Colonic mucosa (tissue), 4 donors: Measurements from ENCODE around the gene TNS4. TPM values are rescaled to one million over a fixed set of nuclear protein-coding genes. Genes with fewer than 3 reads are reported as not detected.

Experiments
- DNase-seq: peaks from one replicate; pipeline ENCODE4 v3.0.0-alpha.2; 2020
- H3K27ac ChIP-seq: fragments of 200-600 bp; one replicate; pipeline ENCODE4 v1.8.0; 2021
- H3K27me3 ChIP-seq: fragments of 200-600 bp; one replicate; pipeline ENCODE4 v1.8.0; 2021
- H3K36me3 ChIP-seq: fragments of 200-600 bp; one replicate; pipeline ENCODE4 v1.8.0; 2021
- H3K4me1 ChIP-seq: fragments of 200-600 bp; one replicate; pipeline ENCODE4 v1.8.0; 2021; ENCODE audit warnings: mild to moderate bottlenecking
- H3K4me3 ChIP-seq: fragments of 200-600 bp; one replicate; pipeline ENCODE4 v1.8.0; 2021
- H3K9ac ChIP-seq, 2 donors: one replicate each; pipeline ENCODE4 v1.7.0; 2013; ENCODE audit warnings: control low read depth in 2 of 2, low read depth in 2 of 2, low read length in 2 of 2
- H3K9me3 ChIP-seq: fragments of 200-600 bp; one replicate; pipeline ENCODE4 v1.8.0; 2021
- CTCF ChIP-seq: fragments of 200-600 bp; IDR thresholded peaks from one replicate; pipeline ENCODE4 v1.8.0; 2022; ENCODE audit warnings: antibody characterized with exemption, mild to moderate bottlenecking
- intact Hi-C: fragments of 100-400 bp; cut with DNase I; formaldehyde crosslinking; loops from one replicate; pipeline ENCODE4 v1.14.1; 2022
- total RNA-seq, 2 donors: library from RNA; stranded (reverse); fragmentation: NEBNext Ultra II Directional in 1 of 2; extraction: Animal tissue kit (Norgen Biotek cat#: 25700) in 1 of 2; gene quantifications; one replicate each; pipeline ENCODE4 v1.2.1, GENCODE V29; 2021
- donor health status: healthy.
- donor health status: DM: no; HTN: no; CAD: no.
- donor health status: DM: no; HTN: no; CAD: no.

The TNS4 gene
- total RNA-seq, 2 donors from 2014 or later: 8.8 to 20.4 TPM

GRCh38 chr17:40528692-40529417, 27.4 kb upstream of the TNS4 start:
- no peak overlapping the region for H3K27ac ChIP-seq
- no peak overlapping the region for H3K4me3 ChIP-seq
- no peaks in the 10 kb centered on the region for H3K36me3 ChIP-seq
- no peaks in the 10 kb centered on the region for H3K9me3 ChIP-seq
- TF ChIP-seq CTCF: no peak
- no peak overlapping the region for H3K9ac ChIP-seq
- no peaks in the 10 kb centered on the region for H3K27me3 ChIP-seq
- H3K4me1 ChIP-seq: peaks cover 6% of the 10 kb centered on the region
- no peak for DNase-seq
- intact Hi-C loops: no loop called here

- H3K27ac ChIP-seq: no peak overlapping the region
These were observed 25.2 kb upstream of the TNS4 start for GRCh38 chr17:40526668-40527067.

GRCh38 chr17:40525294-40525693, 23.9 kb upstream of the TNS4 start:
- Histone ChIP-seq H3K36me3 (no peaks in the 10 kb centered on the region), H3K4me1 (no peaks in the 10 kb centered on the region), H3K4me3 (no peak overlapping the region), H3K9me3 (no peaks in the 10 kb centered on the region), H3K27ac (no peak overlapping the region), H3K27me3 (no peaks in the 10 kb centered on the region), H3K9ac (no peak overlapping the region)
- no peak for TF ChIP-seq CTCF
- DNase-seq: no peak
- intact Hi-C loops: no loop called here

More at GRCh38 chr17:40526668-40527067, 25.2 kb upstream of the TNS4 start:
- H3K36me3 ChIP-seq: no peaks in the 10 kb centered on the region
- no peak for TF ChIP-seq CTCF
- H3K4me3 ChIP-seq: no peak overlapping the region
- no peak for DNase-seq
- H3K4me1 ChIP-seq: no peaks in the 10 kb centered on the region
- no peaks in the 10 kb centered on the region for H3K9me3 ChIP-seq
- intact Hi-C loops: no loop called here
- no peaks in the 10 kb centered on the region for H3K27me3 ChIP-seq
- no peak overlapping the region for H3K9ac ChIP-seq

DNA sequence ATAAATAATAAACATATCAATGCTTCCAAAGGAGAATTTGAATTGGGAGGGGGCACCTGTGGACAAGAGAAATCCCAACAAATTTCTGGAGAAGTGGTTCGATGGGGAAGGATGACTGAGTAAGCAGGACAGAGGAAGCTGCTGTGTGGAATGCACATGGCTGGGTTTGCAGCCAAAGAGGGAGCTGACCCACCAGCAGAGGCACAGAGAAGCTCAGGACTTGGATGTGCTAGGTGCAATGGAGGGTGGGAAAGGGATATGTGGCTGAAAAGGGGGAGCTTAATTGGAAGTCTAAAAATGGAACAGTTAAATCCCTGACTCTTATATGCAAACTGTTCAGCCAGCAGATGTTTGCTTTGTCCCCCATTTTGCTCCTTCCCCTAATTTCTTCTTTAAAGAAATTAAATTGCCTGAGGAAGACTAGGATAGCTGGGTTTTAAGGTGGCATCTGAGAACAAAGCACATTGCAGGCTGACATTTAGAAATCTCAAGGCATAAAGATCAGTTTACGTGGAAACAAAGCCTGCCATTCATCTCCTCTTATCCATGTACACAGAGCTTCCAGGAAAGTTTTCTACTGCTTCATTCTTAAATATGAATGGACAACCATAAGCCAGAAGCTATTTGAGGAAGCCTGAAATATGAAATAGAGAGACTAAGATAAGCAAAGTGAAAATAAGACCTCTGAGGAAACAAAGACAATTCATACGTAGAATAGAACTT, 23.0 kb upstream of the TNS4 start:
- TF ChIP-seq CTCF: no peak
- intact Hi-C loops: no loop called here
- no peak overlapping the region for H3K4me3 ChIP-seq
- DNase-seq: no peak
- H3K27me3 ChIP-seq: no peaks in the 10 kb centered on the region
- no peak overlapping the region for H3K9ac ChIP-seq
- no peaks in the 10 kb centered on the region for H3K36me3 ChIP-seq
- H3K27ac ChIP-seq: no peak overlapping the region
- H3K9me3 ChIP-seq: no peaks in the 10 kb centered on the region
- no peaks in the 10 kb centered on the region for H3K4me1 ChIP-seq

DNA sequence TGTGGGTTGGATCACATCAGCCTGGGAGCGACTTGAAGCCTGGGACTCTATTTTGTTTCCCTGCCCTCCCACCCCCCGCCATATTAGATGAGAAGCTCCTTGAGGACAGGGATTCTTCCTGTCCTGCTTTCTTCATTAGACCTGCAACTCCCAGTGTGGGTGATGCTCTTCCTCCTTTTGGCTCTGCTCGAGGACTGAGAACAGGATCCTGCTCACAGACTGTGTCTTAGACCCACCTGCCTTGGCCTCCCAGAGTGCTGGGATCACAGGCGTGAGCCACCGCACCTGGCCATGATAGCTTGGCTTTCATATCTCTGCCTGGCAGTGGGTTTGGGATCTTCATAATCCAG, 21.5 kb upstream of the TNS4 start:
- H3K9ac ChIP-seq: no peak overlapping the region
- no peaks in the 10 kb centered on the region for H3K36me3 ChIP-seq
- no peak for DNase-seq
- peaks cover 11% of the 10 kb centered on the region for H3K4me1 ChIP-seq
- no peak for TF ChIP-seq CTCF
- intact Hi-C loops: no loop called here
- no peaks in the 10 kb centered on the region for H3K27me3 ChIP-seq
- H3K4me3 ChIP-seq: no peak overlapping the region
- H3K9me3 ChIP-seq: no peaks in the 10 kb centered on the region
- H3K27ac ChIP-seq: no peak overlapping the region
